HEK293 (cell line): ENCODE measurements around the gene ZNF780B.

Experiments
- CTCF ChIA-PET: fragments of 350-600 bp; formaldehyde crosslinking; extraction: SDS; loops from one replicate; lab custom pipeline; 2021; ENCODE audit warnings: antibody characterized with exemption; lab: Yijun Ruan, JAX
- POLR2A ChIA-PET: fragments of 300-600 bp; formaldehyde crosslinking; extraction: SDS; loops from one replicate; lab custom pipeline; 2020; ENCODE audit warnings: antibody characterized with exemption, inconsistent platforms; lab: Yijun Ruan, JAX
- H3K27ac ChIP-seq: fragments of 200-500 bp; sonication (Bioruptor generic); 2 replicates; pipeline ENCODE4 v1.5.1; 2014; ENCODE audit warnings: low read depth, low read length, control low read depth, inconsistent platforms; ENCODE audit errors: extremely low read depth
- H3K36me3 ChIP-seq, 2 experiments: fragments of 200-500 bp in 1 of 2; sonication (Bioruptor generic) in 1 of 2; 1 replicate in 1 of 2; 2 replicates in 1 of 2; pipeline ENCODE4 v1.5.1; 2014 to 2017; ENCODE audit warnings: inconsistent platforms in 2 of 2, low read length in 2 of 2; ENCODE audit not compliant: control insufficient read depth in 2 of 2, insufficient read depth in 1 of 2
- H3K4me1 ChIP-seq: fragments of 200-500 bp; sonication (Bioruptor generic); 2 replicates; pipeline ENCODE4 v1.5.1; 2014; ENCODE audit warnings: mild to moderate bottlenecking, low read length, inconsistent platforms; ENCODE audit not compliant: control insufficient read depth, insufficient read depth
- H3K4me3 ChIP-seq: 2 replicates; pipeline ENCODE4 v1.5.1; 2011; ENCODE audit warnings: low read depth, mild to moderate bottlenecking, control low read depth, low read length, moderate library complexity
- H3K9me3 ChIP-seq: fragments of 200-500 bp; sonication (Bioruptor generic); 2 replicates; pipeline ENCODE4 v1.5.1; 2014; ENCODE audit warnings: low read depth, low read length, inconsistent platforms; ENCODE audit not compliant: control insufficient read depth, insufficient read depth
- ATF2 ChIP-seq: fragments of 450-650 bp; formaldehyde crosslinking; IDR thresholded peaks from 2 replicates; pipeline ENCODE4 v1.5.1; 2016; ENCODE audit warnings: missing biosample characterization, missing genetic modification characterization, low read depth
- KLF1 ChIP-seq: fragments of 450-650 bp; formaldehyde crosslinking; IDR thresholded peaks from 2 replicates; pipeline ENCODE4 v1.5.1; 2016; ENCODE audit warnings: missing biosample characterization, missing genetic modification characterization
- KLF10 ChIP-seq: fragments of 450-650 bp; IDR thresholded peaks from 2 replicates; pipeline ENCODE4 v1.5.1; 2018; ENCODE audit warnings: missing biosample characterization, mild to moderate bottlenecking, missing genetic modification characterization
- KLF16 ChIP-seq: fragments of 450-650 bp; formaldehyde crosslinking; IDR thresholded peaks from 2 replicates; pipeline ENCODE4 v1.5.1; 2017; ENCODE audit warnings: missing biosample characterization, missing genetic modification characterization
- RBAK ChIP-seq: fragments of 450-650 bp; formaldehyde crosslinking; IDR thresholded peaks from 2 replicates; pipeline ENCODE4 v1.5.1; 2016; ENCODE audit warnings: missing biosample characterization, missing genetic modification characterization
- SP2 ChIP-seq: fragments of 450-650 bp; formaldehyde crosslinking; IDR thresholded peaks from 2 replicates; pipeline ENCODE4 v1.5.1; 2016; ENCODE audit warnings: missing biosample characterization, missing genetic modification characterization
- ZBTB1 ChIP-seq: fragments of 450-650 bp; formaldehyde crosslinking; IDR thresholded peaks from 2 replicates; pipeline ENCODE4 v1.5.1; 2016; ENCODE audit warnings: missing biosample characterization, missing genetic modification characterization
- ZBTB44 ChIP-seq: fragments of 450-650 bp; IDR thresholded peaks from 2 replicates; pipeline ENCODE4 v1.5.1; 2018; ENCODE audit warnings: missing biosample characterization, mild to moderate bottlenecking, missing genetic modification characterization
- ZBTB7A ChIP-seq: fragments of 450-650 bp; formaldehyde crosslinking; IDR thresholded peaks from 2 replicates; pipeline ENCODE4 v1.5.1; 2016; ENCODE audit warnings: low read depth, missing biosample characterization, missing genetic modification characterization
- ZFP41 ChIP-seq: fragments of 450-650 bp; formaldehyde crosslinking; IDR thresholded peaks from 2 replicates; pipeline ENCODE4 v1.5.1; 2016; ENCODE audit warnings: missing biosample characterization, missing genetic modification characterization, borderline replicate concordance
- ZNF155 ChIP-seq: fragments of 450-650 bp; formaldehyde crosslinking; IDR thresholded peaks from 2 replicates; pipeline ENCODE4 v1.5.1; 2016; ENCODE audit warnings: missing biosample characterization, missing genetic modification characterization
- ZNF302 ChIP-seq: fragments of 450-650 bp; formaldehyde crosslinking; IDR thresholded peaks from 2 replicates; pipeline ENCODE4 v1.5.1; 2016; ENCODE audit warnings: missing biosample characterization, missing genetic modification characterization, low read depth
- ZNF362 ChIP-seq: fragments of 450-650 bp; formaldehyde crosslinking; IDR thresholded peaks from 2 replicates; pipeline ENCODE4 v1.5.1; 2016; ENCODE audit warnings: missing biosample characterization, missing genetic modification characterization
- ZNF549 ChIP-seq: fragments of 450-650 bp; IDR thresholded peaks from 2 replicates; pipeline ENCODE4 v1.5.1; 2018; ENCODE audit warnings: missing biosample characterization, missing genetic modification characterization, mild to moderate bottlenecking, inconsistent platforms, moderate library complexity
- ZNF558 ChIP-seq: fragments of 450-650 bp; formaldehyde crosslinking; IDR thresholded peaks from 2 replicates; pipeline ENCODE4 v1.5.1; 2016; ENCODE audit warnings: missing biosample characterization, missing genetic modification characterization
- ZNF623 ChIP-seq: fragments of 450-650 bp; formaldehyde crosslinking; IDR thresholded peaks from 2 replicates; pipeline ENCODE4 v1.5.1; 2016; ENCODE audit warnings: missing biosample characterization, missing genetic modification characterization
- ZNF626 ChIP-seq: fragments of 450-650 bp; sonication (Bioruptor Pico); formaldehyde crosslinking; IDR thresholded peaks from 2 replicates; pipeline ENCODE4 v1.5.1; 2018; ENCODE audit warnings: missing biosample characterization, missing genetic modification characterization, inconsistent platforms
- ZNF654 ChIP-seq: fragments of 450-650 bp; formaldehyde crosslinking; IDR thresholded peaks from 2 replicates; pipeline ENCODE4 v1.5.1; 2016; ENCODE audit warnings: low read depth, missing biosample characterization, missing genetic modification characterization
- ZNF660 ChIP-seq: fragments of 450-650 bp; IDR thresholded peaks from 2 replicates; pipeline ENCODE4 v1.5.1; 2018; ENCODE audit warnings: missing biosample characterization, mild to moderate bottlenecking, missing genetic modification characterization
- ZNF707 ChIP-seq: fragments of 450-650 bp; formaldehyde crosslinking; IDR thresholded peaks from 2 replicates; pipeline ENCODE4 v1.5.1; 2016; ENCODE audit warnings: missing biosample characterization, missing genetic modification characterization
- ZSCAN23 ChIP-seq: fragments of 450-650 bp; formaldehyde crosslinking; IDR thresholded peaks from 2 replicates; pipeline ENCODE4 v1.5.1; 2016; ENCODE audit warnings: missing biosample characterization, missing genetic modification characterization

ZNF780B gene

GRCh38 chr19:40057166-40057565 lies 1.1 kb upstream of the ZNF780B start:
- no peak overlapping the region for H3K4me3 ChIP-seq
- POLR2A ChIA-PET: interaction anchor here (1.1 to 2.3 kb wide), 3 partner anchors 33 to 211 kb away, joined by 3 to 9 read pairs (median 4); partner anchors contain the start of genes FBL and PSMC4
- peaks cover 0 to 26% of the 10 kb centered on the region in 2 experiments; a peak in 2 of 3 replicates for H3K36me3 ChIP-seq
- CTCF ChIA-PET: interaction anchor here (1.0 to 1.7 kb wide), 3 partner anchors 8 to 577 kb away, joined by 4 to 9 read pairs (median 5); no protein-coding TSS in a partner anchor
- H3K9me3 ChIP-seq: peaks cover 28% of the 10 kb centered on the region
- peaks cover 16% of the 10 kb centered on the region; the same call in 1 of the 2 replicates for H3K4me1 ChIP-seq
- peak; percentile 11; the same call in 1 of the 2 replicates for TF ChIP-seq RBAK
- peak; percentile 62; the same call in 1 of the 2 replicates for TF ChIP-seq ZNF558 (tag by site-specific recombination)
- no peak for TF ChIP-seq ZNF302
- peak; percentile 63; the same call in 1 of the 2 replicates for TF ChIP-seq ATF2 (tag by site-specific recombination)
- no peak overlapping the region for H3K27ac ChIP-seq

GRCh38 chr19:40056505-40056904 lies 474 bp upstream of the ZNF780B start:
- H3K27ac ChIP-seq: peak overlapping the region; percentile 68; the same call in 1 of the 2 replicates
- TF ChIP-seq ZNF623 (tag by site-specific recombination) (0 out of 2 replicates have a peak, but pooled peaks have one; percentile 9), SP2 (tag by site-specific recombination) (no peak), ZNF362 (tag by site-specific recombination) (peak; percentile 85), ZNF660 (no peak), ZBTB1 (tag by site-specific recombination) (no peak), ZSCAN23 (tag by site-specific recombination) (no peak), KLF16 (tag by site-specific recombination) (no peak), ZBTB44 (no peak), ZNF155 (no peak), KLF1 (tag by site-specific recombination) (no peak), ZNF654 (tag by site-specific recombination) (no peak), KLF10 (tag by site-specific recombination) (0 out of 2 replicates have a peak, but pooled peaks have one; percentile 4), ZNF626 (tag by site-specific recombination) (0 out of 2 replicates have a peak, but pooled peaks have one; percentile 12), ZNF707 (tag by site-specific recombination) (no peak), ZBTB7A (tag by site-specific recombination) (no peak), ZNF302 (no peak), ZNF549 (tag by site-specific recombination) (no peak), ZFP41 (tag by site-specific recombination) (0 out of 2 replicates have a peak, but pooled peaks have one; percentile 36)
- peaks cover 16% of the 10 kb centered on the region; the same call in 1 of the 2 replicates for H3K4me1 ChIP-seq
- peaks cover 0 to 31% of the 10 kb centered on the region in 2 experiments; a peak in 2 of 3 replicates for H3K36me3 ChIP-seq
- peak overlapping the region; percentile 64 for H3K4me3 ChIP-seq
- ChIA-PET POLR2A (interaction anchor here (1.0 to 2.3 kb wide), 7 partner anchors 10 to 210 kb away, joined by 3 to 11 read pairs (median 5); partner anchors contain the start of genes FBL, PSMC4, ZNF546 and ZNF780A), CTCF (interaction anchor here (1.0 to 2.3 kb wide), 4 partner anchors 9 to 578 kb away, joined by 4 to 9 read pairs (median 7); no protein-coding TSS in a partner anchor)
- H3K9me3 ChIP-seq: peaks cover 33% of the 10 kb centered on the region
